ENCODE data around the gene MRPS17.

MRPS17 gene

GRCh38 chr7:55973747-55974250 lies 22.1 kb downstream of the MRPS17 start:
- no peak for DNase-seq

- DNase-seq = peak; percentile 89
Measured at GRCh38 chr7:55975988-55976633, 24.4 kb downstream of the MRPS17 start.

- peak; percentile 36 for DNase-seq
Measured at GRCh38 chr7:55977831-55978230, 26.2 kb downstream of the MRPS17 start.

- DNase-seq = no peak
Measured at GRCh38 chr7:55980266-55980665, 28.6 kb downstream of the MRPS17 start.

GRCh38 chr7:55983537-55983936 lies 31.9 kb downstream of the MRPS17 start:
- no peak for DNase-seq

- DNase-seq = no peak
Measured at GRCh38 chr7:55992346-55992745, 40.7 kb downstream of the MRPS17 start.

- no peak for DNase-seq
Measured at GRCh38 chr7:55996856-55997500, 45.3 kb downstream of the MRPS17 start.

GRCh38 chr7:56003749-56004148 lies 52.1 kb downstream of the MRPS17 start:
- DNase-seq = no peak

All from DMS153 (cell line).